AG09309 (cell line): ENCODE measurements around the gene CLIC5.

ENCODE experiments used
- DNase-seq: peaks from one replicate; pipeline ENCODE4 v3.0.0-alpha.2; 2010; ENCODE audit warnings: low read depth
- H3K4me3 ChIP-seq: 2 replicates; pipeline ENCODE4 v1.5.1; 2011; ENCODE audit warnings: mild to moderate bottlenecking, low read depth, low read length, moderate library complexity; ENCODE audit not compliant: control insufficient read depth
- CTCF ChIP-seq: IDR thresholded peaks from 2 replicates; pipeline ENCODE4 v1.5.1; 2011; ENCODE audit warnings: mild to moderate bottlenecking, low read depth, low read length, inconsistent platforms; ENCODE audit not compliant: insufficient read depth, control insufficient read depth; ENCODE audit errors: missing control alignments

CLIC5 gene

DNA sequence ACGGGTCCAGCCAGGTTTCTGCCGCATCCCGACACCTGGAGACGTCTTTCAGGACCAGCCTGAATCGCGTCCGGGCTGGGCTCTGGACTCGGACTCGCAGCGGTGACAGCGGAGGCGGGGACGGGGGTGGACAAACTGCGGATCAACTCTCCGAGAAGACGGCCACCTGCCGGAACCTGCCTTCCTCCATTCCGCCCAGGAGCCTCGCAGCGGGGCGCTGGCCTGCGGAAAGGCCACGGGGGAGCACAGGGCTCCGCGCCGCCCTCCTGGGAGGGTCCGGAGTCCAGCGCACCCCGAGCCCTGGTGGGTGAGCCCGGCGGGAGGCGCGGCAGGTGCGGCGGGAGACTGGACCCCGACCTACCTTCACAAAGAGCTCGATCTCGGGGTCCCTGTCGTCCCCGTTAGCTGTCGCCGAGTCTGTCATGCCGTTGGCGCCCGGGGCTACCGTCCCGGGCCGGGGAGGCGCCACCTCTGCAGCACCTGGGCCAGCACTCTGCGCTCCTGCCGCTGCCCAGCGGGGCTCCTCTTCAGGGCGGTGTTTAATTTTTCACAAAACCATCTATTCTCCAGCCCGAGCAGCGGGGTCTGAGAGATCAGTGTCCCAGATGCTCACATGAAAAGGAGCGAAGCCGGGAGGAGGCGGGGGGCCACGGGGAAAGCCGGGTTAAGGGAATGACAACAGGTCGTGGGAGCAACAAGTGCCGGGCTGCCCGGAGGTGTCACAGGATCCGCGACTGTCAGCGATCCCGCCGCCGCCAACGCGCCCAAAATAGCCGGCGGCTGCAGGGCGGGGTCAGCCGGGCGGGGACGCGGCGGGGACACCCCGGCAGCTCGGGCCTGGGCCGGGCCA, at the start of gene CLIC5:
CLIC5 (minus strand) TSS at position 742 of the 850 bp plus-strand sequence; CDS start at position 424, 318 bp downstream.
- DNase-seq: no peak
- no peak within 1 kb of the TSS for H3K4me3 ChIP-seq
- TF ChIP-seq CTCF: no peak

GRCh38 chr6:46062991-46063390, 47.3 kb upstream of the CLIC5 start:
- DNase-seq: no peak
- no peak overlapping the region for H3K4me3 ChIP-seq
- no peak for TF ChIP-seq CTCF

DNA sequence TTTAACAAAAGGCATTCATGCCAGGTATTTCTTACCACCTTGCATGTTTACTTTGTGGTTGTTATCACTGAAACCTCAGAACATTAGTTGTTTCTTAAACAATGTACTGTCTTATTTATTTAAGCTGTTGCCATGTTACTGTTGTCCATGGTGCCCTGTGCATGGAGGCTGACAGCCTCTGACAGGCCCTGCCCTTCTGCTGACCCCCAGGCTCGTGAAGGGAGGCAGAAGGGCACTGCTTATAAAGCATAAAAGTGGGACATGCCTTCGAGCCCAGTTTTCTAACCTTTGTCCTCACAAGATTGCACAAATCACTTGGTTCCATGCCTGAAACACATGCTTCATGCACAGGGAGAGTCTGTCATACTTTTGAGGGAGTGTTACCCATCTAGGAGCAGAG, 46.7 kb upstream of the CLIC5 start:
- TF ChIP-seq CTCF: no peak

GRCh38 chr6:46061497-46061896, 45.8 kb upstream of the CLIC5 start:
- no peak overlapping the region for H3K4me3 ChIP-seq
- no peak for DNase-seq
- TF ChIP-seq CTCF: no peak

More for the DNA sequence above, 46.7 kb upstream of the CLIC5 start:
- no peak for DNase-seq
- H3K4me3 ChIP-seq: no peak overlapping the region

- no peak for DNase-seq
- no peak overlapping the region for H3K4me3 ChIP-seq
- TF ChIP-seq CTCF: no peak
Observed at GRCh38 chr6:46059608-46060007, 43.9 kb upstream of the CLIC5 start.

- TF ChIP-seq CTCF: no peak
- H3K4me3 ChIP-seq: no peak overlapping the region
- no peak for DNase-seq
Observed at GRCh38 chr6:46058951-46059350, 43.3 kb upstream of the CLIC5 start.
